Calu3 (cell line): Measurements from ENCODE around the gene TAPBP. TPM values are rescaled to one million over a fixed set of nuclear protein-coding genes. Genes with fewer than 3 reads are reported as not detected.

Experiments
- BruUV-seq: library from RNA; stranded (reverse); fragments of 400-500 nt; replicated peaks from 2 replicates; lab custom pipeline; 2021; lab: Mats Ljungman, UMichigan
- CTCF ChIA-PET: fragments of 300-600 bp; sonication (Branson Sonifier 250); formaldehyde crosslinking; loops from one replicate; lab custom pipeline; 2022; ENCODE audit warnings: antibody characterized with exemption; lab: Charles Lee
- DNase-seq: peaks from one replicate; pipeline ENCODE4 v3.0.0; 2022
- H3K27ac Mint-ChIP-seq: one replicate; pipeline ENCODE4 v1.8.0; 2022; ENCODE audit warnings: mixed read lengths; ENCODE audit not compliant: unreplicated experiment
- H3K27me3 Mint-ChIP-seq: one replicate; pipeline ENCODE4 v1.8.0; 2022; ENCODE audit warnings: mixed read lengths; ENCODE audit not compliant: unreplicated experiment
- H3K36me3 Mint-ChIP-seq: one replicate; pipeline ENCODE4 v1.8.0; 2022; ENCODE audit warnings: mild to moderate bottlenecking, moderate library complexity, mixed read lengths; ENCODE audit not compliant: insufficient read depth, unreplicated experiment
- H3K4me1 Mint-ChIP-seq: one replicate; pipeline ENCODE4 v1.8.0; 2022; ENCODE audit warnings: mild to moderate bottlenecking, low read depth, mixed read lengths; ENCODE audit not compliant: unreplicated experiment
- H3K4me3 Mint-ChIP-seq: one replicate; pipeline ENCODE4 v1.8.0; 2022; ENCODE audit warnings: mild to moderate bottlenecking, low read depth, moderate library complexity, mixed read lengths; ENCODE audit not compliant: unreplicated experiment
- H3K9me3 Mint-ChIP-seq: one replicate; pipeline ENCODE4 v1.8.0; 2022; ENCODE audit warnings: low read depth, mixed read lengths; ENCODE audit not compliant: unreplicated experiment
- CTCF ChIP-seq: fragments of 200-600 bp; IDR thresholded peaks from one replicate; pipeline ENCODE4 v1.8.0; 2022; ENCODE audit warnings: antibody characterized with exemption; ENCODE audit not compliant: unreplicated experiment
- intact Hi-C: fragments of 100-400 bp; cut with micrococcal nuclease; formaldehyde crosslinking; loops from one replicate; pipeline ENCODE4 v1.10.0; 2022; ENCODE audit not compliant: unreplicated experiment
- total RNA-seq: library from RNA; stranded (reverse); gene quantifications from 2 replicates; pipeline ENCODE4 v1.2.3, GENCODE V29; 2022

The TAPBP gene
- total RNA-seq, 1 experiment from 2014 or later = 443 TPM

DNA sequence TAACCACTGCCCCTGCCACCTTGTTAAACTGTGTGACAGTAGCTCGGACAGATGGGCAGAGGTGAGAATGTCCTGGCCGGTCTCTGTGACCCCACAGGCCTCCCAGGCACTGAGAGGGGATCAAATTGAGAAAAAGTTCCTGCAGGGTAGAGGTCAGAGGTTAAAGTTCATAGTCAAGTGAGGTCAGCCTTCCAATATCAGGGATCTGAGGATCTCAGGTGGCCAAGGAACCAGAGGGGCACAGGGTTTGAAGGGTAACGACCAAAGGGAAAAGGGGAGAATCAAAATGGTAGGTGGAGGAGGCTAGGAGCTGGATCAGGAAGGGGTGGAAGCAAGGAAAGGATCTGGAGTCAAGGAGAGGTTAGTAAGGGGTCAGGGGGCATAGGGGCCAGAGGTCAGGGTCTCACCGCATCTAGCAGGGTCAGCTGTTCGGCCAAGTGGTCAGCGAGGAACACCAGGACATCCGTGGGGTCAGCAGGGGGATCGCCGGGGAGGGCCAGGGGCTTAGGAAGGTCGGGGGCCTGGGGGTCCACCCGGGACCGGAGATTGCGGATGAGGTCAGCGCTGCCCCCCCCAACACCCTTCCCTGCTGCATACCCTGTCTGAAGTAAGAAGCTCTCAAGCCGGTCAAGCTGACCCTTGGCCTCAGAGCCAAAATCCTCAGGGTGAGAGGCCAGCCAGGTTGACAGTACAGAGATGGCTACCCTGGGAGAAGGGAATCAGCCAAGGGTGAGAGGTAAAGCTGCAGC lies 18.1 kb downstream of the TAPBP start:
- Mint-ChIP-seq H3K36me3 (peaks cover 83% of the 10 kb centered on the region), H3K4me3 (peak overlapping the region; percentile 90), H3K4me1 (peaks cover 33% of the 10 kb centered on the region), H3K27me3 (no peaks in the 10 kb centered on the region), H3K27ac (no peak overlapping the region), H3K9me3 (no peaks in the 10 kb centered on the region)
- no peak for TF ChIP-seq CTCF
- intact Hi-C loops = no loop called here
- BruUV-seq = no TSS peak
- CTCF ChIA-PET = interaction anchor here (0.6 to 1.5 kb wide), 3 partner anchors 19 to 1112 kb away, joined by 3 to 4 read pairs (median 3); partner anchors contain the start of gene B3GALT4
- DNase-seq = no peak

- Mint-ChIP-seq H3K27ac (no peak overlapping the region), H3K4me1 (peaks cover 34% of the 10 kb centered on the region), H3K4me3 (no peak overlapping the region), H3K36me3 (peaks cover 83% of the 10 kb centered on the region), H3K27me3 (no peaks in the 10 kb centered on the region), H3K9me3 (no peaks in the 10 kb centered on the region)
- BruUV-seq = no TSS peak
- intact Hi-C loops = no loop called here
- no peak for TF ChIP-seq CTCF
- CTCF ChIA-PET = interaction anchor here (0.5 kb wide), 1 partner anchor 15 kb away, joined by 3 read pairs; no protein-coding TSS in a partner anchor
- no peak for DNase-seq
Measured at GRCh38 chr6:33294086-33294823, 19.6 kb downstream of the TAPBP start.

DNA sequence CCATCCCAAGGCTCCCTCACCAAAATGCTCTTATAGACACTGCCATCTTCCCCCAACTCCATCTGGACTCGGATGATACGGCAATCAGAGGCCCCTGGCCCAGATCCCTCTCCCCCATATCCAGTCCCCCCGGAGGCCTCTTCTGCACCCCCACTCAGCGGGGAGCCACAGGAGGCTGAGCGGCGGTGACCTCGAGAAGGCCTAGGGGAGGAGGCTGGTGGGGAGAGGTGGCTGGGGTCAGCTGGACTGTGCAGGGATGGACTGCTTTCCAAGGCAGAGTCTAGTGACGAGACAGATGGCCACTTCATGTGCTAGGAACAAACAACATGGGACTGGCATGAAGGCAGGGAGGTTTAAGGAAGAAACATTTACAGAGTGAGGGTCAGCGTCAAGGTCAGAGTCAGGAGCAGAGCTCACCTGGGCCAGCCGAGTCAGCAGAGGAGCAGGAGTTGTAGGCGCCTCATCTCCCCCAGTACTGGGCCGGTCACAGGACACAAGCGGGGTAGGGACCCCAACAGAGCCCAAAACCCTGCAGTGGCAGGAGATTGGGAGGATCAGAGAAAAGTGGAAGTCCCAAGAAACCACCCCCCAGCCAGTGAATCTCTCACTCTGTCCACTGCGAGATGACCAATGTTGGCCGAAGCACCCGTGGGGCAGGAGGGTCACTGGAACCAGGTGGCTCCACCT lies 20.7 kb downstream of the TAPBP start:
- Mint-ChIP-seq H3K27ac (peak overlapping the region; percentile 17), H3K27me3 (no peaks in the 10 kb centered on the region), H3K9me3 (no peaks in the 10 kb centered on the region), H3K36me3 (peaks cover 83% of the 10 kb centered on the region), H3K4me3 (no peak overlapping the region), H3K4me1 (peaks cover 33% of the 10 kb centered on the region)
- no TSS peak for BruUV-seq
- no peak for DNase-seq
- intact Hi-C loops = no loop called here
- TF ChIP-seq CTCF = no peak
- CTCF ChIA-PET = no interaction called here

- BruUV-seq = no TSS peak
Measured at GRCh38 chr6:33290459-33290858, 23.4 kb downstream of the TAPBP start.

More at GRCh38 chr6:33290459-33290858, 23.4 kb downstream of the TAPBP start:
- no peaks in the 10 kb centered on the region for H3K27me3 Mint-ChIP-seq
- CTCF ChIA-PET = interaction anchor here (0.9 to 2.2 kb wide), 2 partner anchors 13 to 27 kb away, joined by 5 to 10 read pairs; partner anchors contain the start of genes B3GALT4 and ZBTB22
- H3K4me3 Mint-ChIP-seq = peak overlapping the region; percentile 81
- intact Hi-C loops = no loop called here
- peak overlapping the region; percentile 69 for H3K27ac Mint-ChIP-seq
- DNase-seq = no peak
- TF ChIP-seq CTCF = no peak
- H3K4me1 Mint-ChIP-seq = peaks cover 42% of the 10 kb centered on the region
- H3K9me3 Mint-ChIP-seq = no peaks in the 10 kb centered on the region
- peaks cover 72% of the 10 kb centered on the region for H3K36me3 Mint-ChIP-seq
